Urinary bladder (tissue), 4 donors: Measurements from ENCODE around the gene PCDHB15. TPM values are rescaled to one million over a fixed set of nuclear protein-coding genes. Genes with fewer than 3 reads are reported as not detected.
"Not testable (repeated sequence)": the region's sequence is repeated elsewhere in the genome, so short reads cannot be mapped to it uniquely, and the experiment has no call there.

Experiments used
- DNase-seq: peaks from one replicate; pipeline ENCODE4 v3.0.0-alpha.2; 2015; ENCODE audit errors: extremely low spot score
- H3K27ac ChIP-seq: one replicate; pipeline ENCODE4 v1.5.1; 2013; ENCODE audit warnings: low read depth, mild to moderate bottlenecking, moderate library complexity
- H3K36me3 ChIP-seq: one replicate; pipeline ENCODE4 v1.6.1; 2013; ENCODE audit warnings: mild to moderate bottlenecking, moderate library complexity; ENCODE audit not compliant: insufficient read depth
- H3K4me1 ChIP-seq: one replicate; pipeline ENCODE4 v1.6.1; 2013; ENCODE audit warnings: mild to moderate bottlenecking, moderate library complexity; ENCODE audit not compliant: insufficient read depth
- H3K4me3 ChIP-seq: one replicate; pipeline ENCODE4 v1.5.1; 2013; ENCODE audit warnings: low read depth, low read length
- WGBS: extraction: QIAGEN DNeasy Blood & Tissue Kit; methylation state at CpG from one replicate; pipeline ENCODE4 v1.1.7; 2013; 5-methylcytosine and 5-hydroxymethylcytosine counted together
- polyA plus RNA-seq: library from polyadenylated mRNA; stranded (reverse); fragments of 200-250 nt; gene quantifications from one replicate; pipeline ENCODE4 v1.2.3, GENCODE V29; 2013
- total RNA-seq: library from RNA; depleted of rRNA; stranded (reverse); fragments of >200 nt; gene quantifications from one replicate; pipeline ENCODE4 v1.2.3, GENCODE V29; 2014
- donor health status: healthy with polysubstance abuse.
- donor health status: healthy.

PCDHB15 gene
- total and polyA plus RNA-seq, 2 donors, result 7.3 to 7.8 TPM

DNA sequence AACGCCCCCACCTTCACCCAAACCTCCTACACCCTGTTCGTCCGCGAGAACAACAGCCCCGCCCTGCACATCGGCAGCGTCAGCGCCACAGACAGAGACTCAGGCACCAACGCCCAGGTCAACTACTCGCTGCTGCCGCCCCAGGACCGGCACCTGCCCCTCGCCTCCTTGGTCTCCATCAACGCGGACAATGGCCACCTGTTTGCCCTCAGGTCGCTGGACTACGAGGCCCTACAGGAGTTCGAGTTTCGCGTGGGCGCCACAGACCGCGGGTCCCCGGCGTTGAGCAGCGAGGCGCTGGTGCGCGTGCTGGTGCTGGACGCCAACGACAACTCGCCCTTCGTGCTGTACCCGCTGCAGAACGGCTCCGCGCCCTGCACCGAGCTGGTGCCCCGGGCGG lies 20.4 kb upstream of the PCDHB15 start:
- not testable (repeated sequence) for H3K4me3 ChIP-seq, H3K4me1 ChIP-seq, DNase-seq, H3K27ac ChIP-seq, H3K36me3 ChIP-seq
- 22% methylated on average over 34 of the region's 40 CpGs for WGBS

DNA sequence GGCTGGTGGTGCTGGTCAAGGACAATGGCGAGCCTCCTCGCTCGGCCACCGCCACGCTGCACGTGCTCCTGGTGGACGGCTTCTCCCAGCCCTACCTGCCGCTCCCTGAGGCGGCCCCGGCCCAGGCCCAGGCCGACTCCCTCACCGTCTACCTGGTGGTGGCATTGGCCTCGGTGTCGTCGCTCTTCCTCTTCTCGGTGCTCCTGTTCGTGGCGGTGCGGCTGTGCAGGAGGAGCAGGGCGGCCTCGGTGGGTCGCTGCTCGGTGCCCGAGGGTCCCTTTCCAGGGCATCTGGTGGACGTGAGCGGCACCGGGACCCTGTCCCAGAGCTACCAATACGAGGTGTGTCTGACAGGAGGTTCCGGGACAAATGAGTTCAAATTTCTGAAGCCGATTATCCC lies 19.8 kb upstream of the PCDHB15 start:
- 33% methylated on average over 25 of the region's 30 CpGs for WGBS
- not testable (repeated sequence) for H3K4me3 ChIP-seq, H3K4me1 ChIP-seq, DNase-seq, H3K27ac ChIP-seq, H3K36me3 ChIP-seq

DNA sequence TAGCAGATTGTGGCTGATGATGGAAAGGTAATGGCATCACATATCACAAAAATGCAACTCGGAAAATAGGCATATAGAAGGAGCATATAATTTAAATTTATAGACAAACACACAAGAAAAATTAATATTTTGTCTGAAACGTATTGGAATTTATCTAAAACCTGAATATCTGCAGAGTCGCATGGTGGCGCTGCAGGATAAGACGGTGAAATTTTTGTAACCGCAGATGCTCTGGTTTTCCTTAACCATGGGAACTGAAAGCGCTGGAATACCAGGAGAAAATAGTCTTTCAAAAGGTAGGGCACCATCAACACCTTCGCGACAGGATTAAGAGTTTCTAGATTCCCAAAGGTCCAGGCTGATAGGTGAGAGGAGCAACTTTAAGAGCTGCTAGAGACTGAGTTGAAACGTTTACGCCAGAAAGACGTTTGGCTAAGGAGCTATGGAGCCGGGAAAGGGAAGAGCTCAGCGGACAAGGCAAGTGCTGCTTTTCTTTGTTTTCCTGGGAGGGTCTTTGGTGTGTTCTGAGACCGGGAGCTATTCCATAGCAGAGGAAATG lies 11.0 kb upstream of the PCDHB15 start:
- 7% methylated on average over 15 of the region's 15 CpGs for WGBS
- no peaks in the 10 kb centered on the region for H3K4me1 ChIP-seq
- no peaks in the 10 kb centered on the region for H3K36me3 ChIP-seq
- H3K27ac ChIP-seq, result no peak overlapping the region
- H3K4me3 ChIP-seq, result no peak overlapping the region
- DNase-seq, result no peak

DNA sequence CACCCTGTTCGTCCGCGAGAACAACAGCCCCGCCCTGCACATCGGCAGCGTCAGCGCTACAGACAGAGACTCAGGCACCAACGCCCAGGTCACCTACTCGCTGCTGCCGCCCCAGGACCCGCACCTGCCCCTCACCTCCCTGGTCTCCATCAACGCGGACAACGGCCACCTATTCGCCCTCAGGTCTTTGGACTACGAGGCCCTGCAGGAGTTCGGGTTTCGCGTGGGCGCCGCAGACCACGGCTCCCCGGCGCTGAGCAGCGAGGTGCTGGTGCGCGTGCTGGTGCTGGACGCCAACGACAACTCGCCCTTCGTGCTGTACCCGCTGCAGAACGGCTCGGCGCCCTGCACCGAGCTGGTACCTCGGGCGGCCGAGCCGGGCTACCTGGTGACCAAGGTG lies 9.3 kb upstream of the PCDHB15 start:
- H3K27ac ChIP-seq, DNase-seq, H3K4me3 ChIP-seq, H3K4me1 ChIP-seq, H3K36me3 ChIP-seq: not testable (repeated sequence)
- WGBS, result 28% methylated on average over 40 of the region's 40 CpGs

DNA sequence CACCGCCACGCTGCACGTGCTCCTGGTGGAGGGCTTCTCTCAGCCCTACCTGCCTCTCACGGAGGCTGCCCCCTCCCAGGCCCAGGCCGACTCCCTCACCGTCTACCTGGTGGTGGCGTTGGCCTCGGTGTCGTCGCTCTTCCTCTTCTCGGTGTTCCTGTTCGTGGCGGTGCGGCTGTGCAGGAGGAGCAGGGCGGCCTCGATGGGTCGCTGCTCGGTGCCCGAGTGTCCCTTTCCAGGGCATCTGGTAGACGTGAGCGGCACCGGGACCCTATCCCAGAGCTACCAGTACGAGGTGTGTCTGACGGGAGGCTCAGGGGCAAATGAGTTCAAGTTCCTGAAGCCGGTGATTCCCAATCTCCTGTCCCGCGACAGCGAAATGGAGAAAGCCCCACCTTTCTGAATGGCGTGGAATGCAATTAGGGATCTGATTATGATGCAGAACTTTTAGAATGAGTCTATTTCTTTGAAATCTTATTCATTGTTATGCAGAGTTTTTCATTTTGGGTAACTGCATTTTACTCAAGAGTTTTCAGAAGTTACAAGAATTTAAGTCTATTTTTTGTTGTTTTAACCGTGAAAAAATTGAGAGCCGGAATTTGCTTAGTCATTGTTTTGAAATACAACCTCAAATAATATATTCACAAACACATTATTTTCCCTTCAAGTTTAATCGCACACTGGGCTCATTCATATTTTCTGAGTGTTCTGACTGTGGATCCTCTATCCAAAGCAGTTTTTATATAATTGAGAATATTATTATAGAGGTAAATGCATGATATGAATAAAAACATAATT lies 8.5 kb upstream of the PCDHB15 start:
- no peak overlapping the region for H3K4me3 ChIP-seq
- H3K4me1 ChIP-seq, result no peaks in the 10 kb centered on the region
- WGBS, result 20% methylated on average over 32 of the region's 32 CpGs

DNA sequence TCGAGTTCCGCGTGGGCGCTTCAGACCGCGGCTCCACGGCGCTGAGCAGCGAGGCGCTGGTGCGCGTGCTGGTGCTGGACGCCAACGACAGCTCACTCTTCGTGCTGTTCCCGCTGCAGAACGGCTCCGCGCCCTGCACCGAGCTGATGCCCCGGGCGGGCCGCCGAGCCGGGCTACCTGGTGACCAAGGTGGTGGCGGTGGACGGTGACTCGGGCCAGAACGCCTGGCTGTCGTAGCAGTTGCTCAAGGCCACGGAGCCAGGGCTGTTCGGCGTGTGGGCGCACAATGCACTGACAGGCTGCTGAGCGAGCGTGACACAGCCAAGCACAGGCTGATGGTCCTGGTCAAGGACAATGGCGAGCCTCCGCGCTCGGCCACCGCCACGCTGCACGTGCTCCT lies 3.7 kb upstream of the PCDHB15 start:
- no peaks in the 10 kb centered on the region for H3K4me1 ChIP-seq
- DNase-seq, result no peak
- H3K36me3 ChIP-seq, result no peaks in the 10 kb centered on the region
- H3K27ac ChIP-seq, result no peak overlapping the region
- 24% methylated on average over 43 of the region's 43 CpGs for WGBS
- no peak overlapping the region for H3K4me3 ChIP-seq

More for the DNA sequence above, 8.5 kb upstream of the PCDHB15 start:
- H3K36me3 ChIP-seq, result no peaks in the 10 kb centered on the region
- DNase-seq, result no peak
- H3K27ac ChIP-seq, result no peak overlapping the region

DNA sequence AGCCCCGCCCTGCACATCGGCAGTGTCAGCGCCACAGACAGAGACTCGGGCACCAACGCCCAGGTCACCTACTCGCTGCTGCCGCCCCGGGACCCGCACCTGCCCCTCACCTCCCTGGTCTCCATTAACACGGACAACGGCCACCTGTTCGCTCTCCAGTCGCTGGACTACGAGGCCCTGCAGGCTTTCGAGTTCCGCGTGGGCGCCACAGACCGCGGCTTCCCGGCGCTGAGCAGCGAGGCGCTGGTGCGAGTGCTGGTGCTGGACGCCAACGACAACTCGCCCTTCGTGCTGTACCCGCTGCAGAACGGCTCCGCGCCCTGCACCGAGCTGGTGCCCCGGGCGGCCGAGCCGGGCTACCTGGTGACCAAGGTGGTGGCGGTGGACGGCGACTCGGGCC lies 1.8 kb downstream of the PCDHB15 start:
- H3K27ac ChIP-seq, H3K4me1 ChIP-seq, H3K4me3 ChIP-seq, H3K36me3 ChIP-seq, DNase-seq: not testable (repeated sequence)
- WGBS, result 39% methylated on average over 25 of the region's 42 CpGs

DNA sequence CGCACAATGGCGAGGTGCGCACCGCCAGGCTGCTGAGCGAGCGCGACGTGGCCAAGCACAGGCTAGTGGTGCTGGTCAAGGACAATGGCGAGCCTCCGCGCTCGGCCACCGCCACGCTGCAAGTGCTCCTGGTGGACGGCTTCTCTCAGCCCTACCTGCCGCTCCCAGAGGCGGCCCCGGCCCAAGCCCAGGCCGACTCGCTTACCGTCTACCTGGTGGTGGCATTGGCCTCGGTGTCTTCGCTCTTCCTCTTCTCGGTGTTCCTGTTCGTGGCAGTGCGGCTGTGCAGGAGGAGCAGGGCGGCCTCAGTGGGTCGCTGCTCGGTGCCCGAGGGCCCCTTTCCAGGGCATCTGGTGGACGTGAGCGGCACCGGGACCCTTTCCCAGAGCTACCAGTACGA lies 2.2 kb downstream of the PCDHB15 start:
- not testable (repeated sequence) for H3K27ac ChIP-seq, H3K4me1 ChIP-seq, DNase-seq, H3K4me3 ChIP-seq, H3K36me3 ChIP-seq
- 45% methylated on average over 34 of the region's 34 CpGs for WGBS

DNA sequence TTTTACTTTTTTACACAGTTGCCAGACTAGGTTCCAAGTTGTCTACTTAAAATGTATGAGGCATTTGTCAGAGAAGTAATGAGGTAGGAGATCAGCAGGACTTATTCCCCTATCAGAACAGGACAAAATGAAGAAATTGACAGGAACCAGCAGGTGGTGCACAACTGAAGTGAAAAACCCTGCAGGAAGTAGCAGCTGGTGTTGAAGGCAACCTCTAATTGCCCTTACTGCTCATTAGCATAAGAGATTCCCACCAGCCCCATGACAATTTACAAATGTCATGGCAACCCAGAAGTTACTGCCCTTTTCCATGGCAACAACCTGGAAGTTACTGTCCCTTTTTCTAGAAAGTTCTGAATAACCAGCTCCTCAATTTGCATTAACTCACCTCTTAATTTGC lies 5.4 kb downstream of the PCDHB15 start:
- Histone ChIP-seq H3K36me3 (no peaks in the 10 kb centered on the region), H3K4me3 (no peak overlapping the region), H3K4me1 (no peaks in the 10 kb centered on the region), H3K27ac (no peak overlapping the region)
- DNase-seq, result no peak

DNA sequence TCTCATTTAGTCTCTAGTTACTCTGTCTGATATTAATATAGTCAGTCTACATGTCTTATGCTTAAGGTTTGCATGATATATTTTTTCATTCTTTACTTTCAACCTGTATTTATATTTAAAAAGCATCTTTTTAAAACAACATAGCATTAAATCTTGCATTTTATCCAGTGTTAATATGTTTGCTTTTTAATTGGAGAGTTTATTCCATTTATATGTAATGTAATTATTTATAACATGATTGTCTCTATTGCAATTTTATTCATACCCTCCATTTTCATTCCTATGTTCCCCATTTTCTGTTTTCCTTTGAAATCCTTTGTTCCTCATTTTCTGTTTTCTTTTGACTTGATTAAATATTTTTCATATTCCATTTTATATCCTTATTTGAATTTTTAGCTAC lies 13.3 kb downstream of the PCDHB15 start:
- H3K4me3 ChIP-seq, result no peak overlapping the region
- no peak for DNase-seq
- no peaks in the 10 kb centered on the region for H3K4me1 ChIP-seq
- H3K36me3 ChIP-seq, result no peaks in the 10 kb centered on the region
- H3K27ac ChIP-seq, result no peak overlapping the region

DNA sequence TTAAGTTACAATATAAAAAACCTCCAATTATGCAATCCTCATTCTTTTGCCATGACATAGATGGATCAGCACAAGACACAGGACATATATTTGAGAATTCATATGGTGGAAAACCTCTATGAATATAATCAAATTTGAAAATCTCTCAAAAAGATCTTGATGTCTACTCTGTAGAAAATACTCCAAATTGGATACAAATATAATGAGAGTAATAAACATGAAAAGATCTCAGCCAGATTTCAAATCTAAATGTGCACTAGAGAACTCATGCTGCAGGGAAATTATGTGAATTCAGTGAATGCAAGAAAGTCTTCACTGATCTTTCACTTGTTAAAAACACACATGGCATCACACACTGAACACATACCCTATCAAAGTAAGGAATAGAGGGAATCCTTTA lies 13.8 kb downstream of the PCDHB15 start:
- no peak for DNase-seq
- H3K4me3 ChIP-seq, result no peak overlapping the region
- H3K27ac ChIP-seq, result no peak overlapping the region
- H3K4me1 ChIP-seq, result no peaks in the 10 kb centered on the region
- no peaks in the 10 kb centered on the region for H3K36me3 ChIP-seq

DNA sequence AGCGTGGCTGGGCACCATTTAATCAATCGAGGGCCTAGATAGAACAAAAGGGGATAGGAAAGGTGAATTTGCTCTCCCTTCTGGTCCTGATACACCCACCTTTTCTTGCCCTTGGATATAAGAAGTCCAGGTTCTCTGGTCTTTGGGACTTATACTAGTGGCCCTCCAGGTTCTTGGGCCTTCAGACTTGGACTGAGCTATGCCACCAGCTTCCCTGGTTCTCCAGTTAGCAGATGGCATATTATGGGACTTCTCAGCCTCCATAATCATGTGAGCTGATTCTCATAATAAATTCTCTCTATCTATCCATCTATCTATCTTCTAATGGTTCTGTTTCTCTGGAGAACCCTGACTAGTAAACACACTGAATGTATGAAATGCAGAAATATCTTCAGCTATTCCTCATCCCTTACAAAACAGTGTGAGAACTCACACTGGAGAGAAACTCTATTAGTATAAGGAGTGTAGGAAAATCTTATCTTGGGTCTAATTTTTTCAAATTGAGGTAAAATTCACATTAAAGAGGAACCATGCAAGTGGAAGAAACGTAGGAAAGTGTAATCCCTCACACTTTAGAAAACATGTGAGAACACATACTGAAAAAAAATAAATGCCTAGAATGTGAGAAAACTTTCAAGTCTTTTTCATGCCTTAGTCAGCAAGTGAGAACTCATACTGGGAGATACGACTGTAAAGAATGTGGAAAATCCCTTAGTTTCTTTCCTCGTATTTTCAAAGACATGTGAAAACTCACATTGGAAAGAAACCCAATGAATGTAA lies 15.5 kb downstream of the PCDHB15 start:
- H3K4me1 ChIP-seq, result no peaks in the 10 kb centered on the region
- no peak overlapping the region for H3K4me3 ChIP-seq
- WGBS, result 64% methylated on average over 5 of the region's 5 CpGs
- no peak for DNase-seq
- H3K27ac ChIP-seq, result peak overlapping the region; percentile 45
- no peaks in the 10 kb centered on the region for H3K36me3 ChIP-seq

DNA sequence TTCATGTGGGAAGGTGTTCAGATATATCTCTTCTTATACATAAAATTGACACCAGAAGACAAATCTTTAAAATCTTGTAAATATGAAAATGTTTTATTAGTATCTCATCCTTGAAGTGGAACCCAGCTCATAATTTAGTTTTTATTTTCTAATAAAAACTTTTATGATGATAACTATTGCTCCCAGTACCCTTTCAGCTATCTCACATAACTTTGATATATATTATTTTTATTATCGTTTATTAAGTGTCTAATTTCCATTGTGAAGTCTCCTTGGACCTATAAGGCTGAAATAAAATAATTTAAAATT lies 16.0 kb downstream of the PCDHB15 start:
- Histone ChIP-seq H3K36me3 (no peaks in the 10 kb centered on the region), H3K27ac (no peak overlapping the region), H3K4me3 (no peak overlapping the region), H3K4me1 (no peaks in the 10 kb centered on the region)
- 32% methylated on average over 1 of the region's 1 CpG for WGBS
- DNase-seq, result no peak

DNA sequence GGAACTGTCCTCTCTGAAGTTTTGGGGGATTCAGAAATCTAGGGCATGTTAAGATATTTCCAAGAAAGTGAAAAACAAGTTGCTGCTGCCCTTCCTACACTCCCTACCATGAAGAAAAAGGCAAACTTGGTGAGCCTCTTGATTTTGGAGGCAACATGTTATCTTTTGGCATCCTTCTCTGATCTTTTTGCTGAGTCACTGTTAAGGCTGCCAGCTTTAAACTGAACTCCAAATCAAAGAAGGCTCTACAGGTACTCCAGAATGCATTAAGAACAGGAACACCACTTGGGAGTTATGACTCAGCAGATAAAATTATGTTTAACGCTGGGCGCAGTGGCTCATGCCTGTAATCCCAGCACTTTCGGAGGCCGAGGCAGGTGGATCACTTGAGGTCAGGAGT lies 24.0 kb downstream of the PCDHB15 start:
- H3K27ac ChIP-seq, result no peak overlapping the region
- DNase-seq, result no peak
- no peaks in the 10 kb centered on the region for H3K4me1 ChIP-seq
- H3K4me3 ChIP-seq, result no peak overlapping the region
- peaks cover 2% of the 10 kb centered on the region for H3K36me3 ChIP-seq
- 93% methylated on average over 4 of the region's 4 CpGs for WGBS
